ENCODE measurements around the gene RFNG.

Gene RFNG

GRCh38 chr17:82056729-82057621 lies 5.4 kb upstream of the RFNG start:
- in situ Hi-C loops (cut with MboI; ENCODE audit: low pct_unique_long_range_greater_than_20kb, low sequenced_read_pairs, unreplicated experiment) = no loop called here
- no peak for DNase-seq (ENCODE audit: low spot score)
- no peak for TF ChIP-seq CTCF (IDR thresholded peaks at IDR 0.05; ENCODE audit: extremely low read depth, insufficient read depth, missing control alignments)

GRCh38 chr17:82055965-82056728 lies 4.5 kb upstream of the RFNG start:
- TF ChIP-seq CTCF (IDR thresholded peaks at IDR 0.05; ENCODE audit: extremely low read depth, insufficient read depth, missing control alignments) = no peak
- in situ Hi-C loops (cut with MboI; ENCODE audit: low pct_unique_long_range_greater_than_20kb, low sequenced_read_pairs, unreplicated experiment) = no loop called here

GRCh38 chr17:82055023-82055964 lies 3.7 kb upstream of the RFNG start:
- no peak for TF ChIP-seq CTCF (IDR thresholded peaks at IDR 0.05; ENCODE audit: extremely low read depth, insufficient read depth, missing control alignments)
- in situ Hi-C loops (cut with MboI; ENCODE audit: low pct_unique_long_range_greater_than_20kb, low sequenced_read_pairs, unreplicated experiment) = no loop called here
- no peak for DNase-seq (ENCODE audit: low spot score)

More at GRCh38 chr17:82055965-82056728, 4.5 kb upstream of the RFNG start:
- DNase-seq (ENCODE audit: low spot score) = no peak

- no peak for TF ChIP-seq CTCF (IDR thresholded peaks at IDR 0.05; ENCODE audit: extremely low read depth, insufficient read depth, missing control alignments)
- no peak for DNase-seq (ENCODE audit: low spot score)
- in situ Hi-C loops (cut with MboI; ENCODE audit: low pct_unique_long_range_greater_than_20kb, low sequenced_read_pairs, unreplicated experiment) = no loop called here
Measured at GRCh38 chr17:82054351-82055022, 2.9 kb upstream of the RFNG start.

- DNase-seq (ENCODE audit: low spot score) = no peak
- in situ Hi-C loops (cut with MboI; ENCODE audit: low pct_unique_long_range_greater_than_20kb, low sequenced_read_pairs, unreplicated experiment) = no loop called here
- TF ChIP-seq CTCF (IDR thresholded peaks at IDR 0.05; ENCODE audit: extremely low read depth, insufficient read depth, missing control alignments) = no peak
Measured at GRCh38 chr17:82053556-82054263, 2.1 kb upstream of the RFNG start.
